Inferior parietal cortex (tissue), 1 donor: ENCODE measurements around the gene HSPA4L.
A peak's percentile ranks its signal among the peaks of the same experiment; 100 is the strongest.

Experiments
- DNase-seq: peaks from one replicate; pipeline ENCODE4 v3.0.0-alpha.2; 2016; ENCODE audit errors: extremely low spot score

Gene HSPA4L

DNA sequence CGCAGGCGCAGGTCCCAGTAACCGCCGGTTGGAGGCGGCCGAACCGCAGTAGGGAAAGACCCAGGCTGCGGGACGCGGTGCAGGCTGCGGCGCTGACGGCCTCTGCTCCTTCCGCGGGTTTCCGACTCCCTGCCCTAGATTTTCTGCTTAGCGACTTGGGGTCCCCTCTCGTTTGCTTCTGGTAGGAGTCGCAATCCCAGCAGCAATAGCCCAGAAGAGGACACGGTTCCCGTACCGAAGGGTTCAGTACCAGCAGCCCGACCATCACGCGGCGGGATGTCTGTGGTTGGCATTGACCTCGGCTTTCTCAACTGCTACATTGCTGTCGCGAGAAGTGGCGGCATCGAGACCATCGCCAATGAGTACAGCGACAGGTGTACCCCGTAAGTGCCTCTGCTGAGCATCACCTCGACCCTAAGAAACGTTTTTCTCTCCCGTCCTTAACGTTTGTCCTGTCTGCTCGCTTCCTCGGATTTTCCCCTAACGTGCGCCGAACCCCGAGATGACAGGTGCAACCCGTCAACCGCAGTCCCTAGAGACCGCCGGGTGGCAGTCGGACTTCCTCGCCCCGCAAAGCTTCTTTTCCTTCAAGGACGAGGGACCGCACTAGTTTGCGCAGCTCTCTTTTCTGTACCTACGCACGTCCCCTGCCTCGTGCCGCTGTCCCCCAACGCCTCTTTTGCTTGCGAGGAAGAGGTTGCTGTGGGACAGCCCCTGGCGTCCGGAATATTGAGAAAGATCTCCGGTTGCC lies at the start of gene HSPA4L:
Gene HSPA4L (plus strand): TSS at position 48 of the 751 bp plus-strand sequence. CDS start 229 bp downstream, at position 277.
- peak; percentile 83 for DNase-seq

GRCh38 chr4:127732623-127733328 lies 49.3 kb upstream of the HSPA4L start:
- DNase-seq: peak; percentile 79

GRCh38 chr4:127734976-127735375 lies 47.1 kb upstream of the HSPA4L start:
- DNase-seq: no peak

DNA sequence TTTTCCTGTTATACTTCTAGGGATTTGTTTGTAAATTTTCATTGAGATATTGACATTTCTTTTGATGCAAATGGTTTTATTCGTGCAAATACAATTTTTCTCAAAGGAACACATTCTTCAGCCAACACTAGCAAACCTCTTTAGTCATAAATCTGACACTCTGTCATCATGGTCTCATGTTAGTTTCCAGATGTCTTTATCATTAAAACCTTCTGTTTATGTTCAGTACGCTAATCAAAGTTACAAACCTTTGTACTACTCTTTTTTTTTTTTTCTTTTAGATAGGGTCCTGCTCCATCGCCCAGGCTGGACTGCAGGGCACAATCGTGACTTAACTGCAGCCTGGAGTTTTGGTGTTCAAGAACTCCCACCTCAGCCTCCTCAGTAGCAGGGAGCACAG lies 44.8 kb upstream of the HSPA4L start:
- no peak for DNase-seq

GRCh38 chr4:127741247-127741646 lies 40.9 kb upstream of the HSPA4L start:
- DNase-seq: no peak

- DNase-seq: no peak
Measured at GRCh38 chr4:127747883-127748282, 34.2 kb upstream of the HSPA4L start.

- no peak for DNase-seq
Measured at GRCh38 chr4:127748957-127749356, 33.2 kb upstream of the HSPA4L start.

- no peak for DNase-seq
Measured at GRCh38 chr4:127756906-127757305, 25.2 kb upstream of the HSPA4L start.

GRCh38 chr4:127759228-127759820 lies 22.8 kb upstream of the HSPA4L start:
- DNase-seq: no peak

DNA sequence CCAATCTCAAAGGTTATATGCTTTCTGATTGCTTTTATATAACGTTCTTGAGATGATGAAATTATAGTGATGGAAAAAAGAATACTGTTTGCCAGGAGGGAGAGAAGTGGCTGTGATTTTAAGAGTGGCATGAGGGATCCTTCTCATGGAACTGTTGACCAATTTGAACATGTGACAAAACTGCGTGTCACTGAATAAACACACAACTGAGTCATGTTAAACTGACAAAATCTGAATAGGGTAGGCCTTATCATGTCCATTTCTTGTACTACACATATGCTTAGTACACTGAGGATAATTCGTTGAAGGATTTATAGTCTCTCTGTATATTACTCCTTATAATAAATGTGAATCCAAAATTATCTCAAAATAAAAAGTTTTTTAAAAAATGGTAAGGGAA lies 22.2 kb upstream of the HSPA4L start:
- DNase-seq: no peak

- DNase-seq: no peak
Measured at GRCh38 chr4:127771535-127772275, 10.4 kb upstream of the HSPA4L start.

GRCh38 chr4:127772769-127773671 lies 9.1 kb upstream of the HSPA4L start:
- DNase-seq: no peak

DNA sequence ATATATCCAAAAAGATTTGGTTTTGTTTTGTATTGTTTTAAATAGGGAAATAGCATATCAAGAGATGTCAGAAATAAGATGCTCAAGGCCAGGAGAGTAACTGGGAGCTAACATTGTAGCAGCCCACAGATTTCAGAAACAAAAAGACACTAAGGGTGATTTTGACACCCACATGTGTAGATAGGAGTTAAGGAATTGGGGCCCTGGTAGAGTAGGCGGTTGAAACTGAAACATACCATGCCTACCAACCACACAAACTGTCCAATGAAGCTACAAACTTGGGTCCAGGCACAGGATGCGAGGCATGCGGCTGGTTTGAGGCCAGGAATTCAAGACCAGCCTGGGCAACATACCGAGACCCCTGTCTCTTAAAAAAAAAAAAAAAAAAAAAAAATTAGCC lies 6.3 kb upstream of the HSPA4L start:
- no peak for DNase-seq

GRCh38 chr4:127776620-127777019 lies 5.5 kb upstream of the HSPA4L start:
- no peak for DNase-seq

GRCh38 chr4:127777487-127777886 lies 4.6 kb upstream of the HSPA4L start:
- no peak for DNase-seq

GRCh38 chr4:127778102-127778501 lies 4.0 kb upstream of the HSPA4L start:
- no peak for DNase-seq

DNA sequence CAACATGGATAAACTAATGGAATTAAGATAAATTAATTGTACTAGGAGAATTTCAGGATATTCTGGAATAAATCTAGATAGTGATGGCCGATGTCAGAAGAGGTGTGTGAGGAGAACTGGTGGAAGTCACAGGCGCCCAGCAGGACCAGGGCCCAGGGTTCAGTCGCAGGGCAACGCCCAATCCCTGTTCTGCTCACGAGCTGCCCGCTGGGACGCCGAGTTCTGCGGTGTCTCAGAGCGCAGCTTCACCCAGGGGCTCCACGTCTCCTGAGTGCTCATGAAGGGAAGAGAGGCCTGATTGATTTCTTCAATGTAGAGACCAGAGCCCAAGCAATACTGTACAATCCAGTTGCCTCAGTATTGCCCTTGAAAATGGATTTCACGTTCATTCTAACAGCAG lies 1.5 kb upstream of the HSPA4L start:
- DNase-seq: no peak

- no peak for DNase-seq
Measured at GRCh38 chr4:127781300-127782024, 660 bp upstream of the HSPA4L start.

DNA sequence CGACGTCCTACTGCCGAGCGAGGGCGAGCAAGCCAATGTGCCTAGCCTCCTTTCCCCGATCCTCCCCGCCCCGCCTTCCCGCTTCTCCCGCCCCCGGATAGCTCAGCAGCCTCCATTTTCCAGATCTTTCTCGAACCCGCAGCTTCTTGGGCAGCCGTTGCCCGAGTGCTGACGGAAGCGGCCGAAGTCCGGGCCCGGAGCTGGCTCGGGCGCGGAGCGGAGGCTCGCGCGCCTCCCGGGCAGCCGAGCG lies 172 bp upstream of the HSPA4L start:
- no peak for DNase-seq

DNA sequence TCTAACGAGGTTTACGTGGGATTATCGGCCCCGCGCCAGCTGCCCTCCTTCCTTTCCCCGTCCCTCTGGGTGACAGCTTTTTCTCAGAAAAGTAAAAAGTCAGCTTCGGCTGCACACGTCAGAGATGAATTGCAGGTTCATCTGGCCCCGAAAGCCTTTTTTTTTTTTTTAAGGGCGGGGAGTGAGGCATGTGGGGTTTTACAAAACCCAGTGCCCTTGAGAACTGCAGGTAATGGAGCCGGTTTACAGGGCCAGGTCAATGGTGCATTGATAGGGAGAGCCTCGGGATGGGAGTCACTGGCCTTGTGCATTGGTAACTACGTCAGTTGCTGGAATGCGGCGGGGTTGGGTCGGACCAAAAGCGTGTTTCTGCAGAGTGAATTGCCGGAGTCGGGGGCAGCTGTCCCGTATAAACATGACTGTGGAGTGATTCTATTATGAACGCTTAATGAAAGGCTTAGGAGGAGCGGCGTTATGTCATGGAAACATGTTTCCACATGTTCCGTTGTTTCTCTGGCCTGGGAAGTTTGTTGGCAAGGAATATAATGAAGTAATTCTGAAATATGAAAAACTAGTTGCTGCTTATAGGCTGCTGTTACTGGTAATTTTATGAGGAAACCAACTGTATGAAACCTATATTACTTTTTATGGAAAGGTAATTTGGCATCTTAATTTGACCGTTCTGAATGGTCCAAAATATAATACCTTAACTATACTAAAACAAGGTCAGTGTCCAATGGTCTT lies 1.1 kb downstream of the HSPA4L start:
- peak; percentile 37 for DNase-seq
